Natural killer cell (primary cell): Measurements from ENCODE around the gene TTF2. TPM values are rescaled to one million over a fixed set of nuclear protein-coding genes. Genes with fewer than 3 reads are reported as not detected.

ENCODE experiments used
- ATAC-seq, 3 donors: fragments of 150-1000 bp in 2 of 3; fragments of 200-7000 bp in 1 of 3; cut with Tn5 transposase; 1 replicate in 1 of 3; 2 replicates in 2 of 3; pipeline ENCODE4 v1.10.0; 2021; ENCODE audit warnings: mild to moderate bottlenecking in 2 of 3, moderate library complexity in 2 of 3
- DNase-seq, 2 donors: peaks; one replicate each; pipeline versions ENCODE4 v3.0.0 to v3.0.0-alpha.2; 2013 to 2021; ENCODE audit warnings: mixed read lengths in 1 of 2
- H3K27ac ChIP-seq: one replicate; pipeline ENCODE4 v1.5.1; 2013; ENCODE audit warnings: mild to moderate bottlenecking, low read length
- H3K27me3 ChIP-seq: one replicate; pipeline ENCODE4 v1.6.1; 2013; ENCODE audit warnings: low read length; ENCODE audit not compliant: control insufficient read depth, insufficient read depth
- H3K36me3 ChIP-seq: one replicate; pipeline ENCODE4 v1.6.1; 2013; ENCODE audit warnings: low read length; ENCODE audit not compliant: control insufficient read depth, insufficient read depth
- H3K4me1 ChIP-seq: one replicate; pipeline ENCODE4 v1.6.1; 2013; ENCODE audit warnings: low read length; ENCODE audit not compliant: control insufficient read depth, insufficient read depth
- H3K4me3 ChIP-seq: one replicate; pipeline ENCODE4 v1.5.1; 2013; ENCODE audit warnings: low read length
- H3K9me3 ChIP-seq: one replicate; pipeline ENCODE4 v1.6.1; 2013; ENCODE audit warnings: low read length; ENCODE audit not compliant: control insufficient read depth, insufficient read depth
- H3K27ac Mint-ChIP-seq, 2 donors: one replicate each; pipeline ENCODE4 v1.8.0; 2022; ENCODE audit warnings: mild to moderate bottlenecking in 2 of 2, mixed read lengths in 2 of 2, moderate library complexity in 1 of 2
- H3K27me3 Mint-ChIP-seq, 2 donors: one replicate each; pipeline ENCODE4 v1.8.0; 2022; ENCODE audit warnings: low read depth in 2 of 2, mixed read lengths in 2 of 2
- H3K36me3 Mint-ChIP-seq: one replicate; pipeline ENCODE4 v1.8.0; 2022; ENCODE audit warnings: mixed read lengths
- H3K4me1 Mint-ChIP-seq, 2 donors: one replicate each; pipeline ENCODE4 v1.8.0; 2022; ENCODE audit warnings: mixed read lengths in 2 of 2
- H3K4me3 Mint-ChIP-seq: one replicate; pipeline ENCODE4 v1.8.0; 2022; ENCODE audit warnings: mild to moderate bottlenecking, moderate library complexity, mixed read lengths
- H3K9me3 Mint-ChIP-seq, 2 donors: one replicate each; pipeline ENCODE4 v1.8.0; 2022; ENCODE audit warnings: mixed read lengths in 2 of 2
- WGBS: methylation state at CpG from one replicate; pipeline ENCODE4 v1.1.7; 2013; ENCODE audit warnings: missing lambda C conversion rate; ENCODE audit not compliant: insufficient coverage; 5-methylcytosine and 5-hydroxymethylcytosine counted together
- intact Hi-C: fragments of 100-400 bp; cut with micrococcal nuclease; formaldehyde crosslinking; loops from one replicate; pipeline ENCODE4 v1.14.2; 2022
- total RNA-seq, 4 donors: library from RNA; stranded (reverse); fragments of 120-200 nt in 1 of 4; gene quantifications; one replicate each; pipeline versions ENCODE4 v1.2.3 to v1.2.4, GENCODE V29; 2013 to 2022
- TF ChIP-seq, protein P1 (sequence below): fragments of 200-600 bp; IDR thresholded peaks from one replicate; pipeline ENCODE4 v1.8.0; 2022; ENCODE audit warnings: antibody characterized with exemption

Gene TTF2
- total RNA-seq, 3 donors from 2014 or later (not counting 1 experiment from before 2014, with no cell fraction given), result 17.9 to 24.7 (median 23.9) TPM

DNA sequence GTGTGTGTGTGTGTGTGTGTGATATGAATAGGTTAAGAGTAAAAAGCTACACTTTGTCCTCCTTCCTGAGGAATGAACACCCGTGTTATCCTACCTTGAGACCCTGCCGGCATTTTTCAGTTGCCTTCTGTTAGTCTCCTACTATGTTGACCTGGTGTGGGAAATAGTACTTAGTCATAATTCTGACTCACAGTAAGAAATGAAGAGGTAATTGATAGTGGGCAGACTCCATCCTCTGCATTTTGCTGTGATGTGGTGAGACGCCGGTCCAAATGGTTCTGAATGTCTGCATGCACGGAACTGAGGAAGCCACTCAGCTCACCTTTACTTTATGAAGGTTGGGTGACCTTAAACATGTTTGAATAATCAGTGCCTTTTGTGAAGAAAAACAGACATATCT, 45.9 kb upstream of the TTF2 start:
- H3K4me3 ChIP-seq, result no peak overlapping the region
- H3K4me1 ChIP-seq, result peaks cover under 1% of the 10 kb centered on the region
- H3K9me3 ChIP-seq, result no peaks in the 10 kb centered on the region
- 88% methylated on average over 5 of the region's 5 CpGs for WGBS
- H3K36me3 ChIP-seq, result no peaks in the 10 kb centered on the region
- no peak overlapping the region for H3K27ac Mint-ChIP-seq
- DNase-seq (no peak), ATAC-seq (no peak)
- H3K36me3 Mint-ChIP-seq, result no peaks in the 10 kb centered on the region
- no peaks in the 10 kb centered on the region for H3K27me3 Mint-ChIP-seq
- intact Hi-C loops, result no loop called here
- peaks cover 0 to 7% of the 10 kb centered on the region in 2 donors for H3K4me1 Mint-ChIP-seq
- no peaks in the 10 kb centered on the region for H3K9me3 Mint-ChIP-seq
- no peak overlapping the region for H3K4me3 Mint-ChIP-seq
- TF ChIP-seq, protein P1, sequence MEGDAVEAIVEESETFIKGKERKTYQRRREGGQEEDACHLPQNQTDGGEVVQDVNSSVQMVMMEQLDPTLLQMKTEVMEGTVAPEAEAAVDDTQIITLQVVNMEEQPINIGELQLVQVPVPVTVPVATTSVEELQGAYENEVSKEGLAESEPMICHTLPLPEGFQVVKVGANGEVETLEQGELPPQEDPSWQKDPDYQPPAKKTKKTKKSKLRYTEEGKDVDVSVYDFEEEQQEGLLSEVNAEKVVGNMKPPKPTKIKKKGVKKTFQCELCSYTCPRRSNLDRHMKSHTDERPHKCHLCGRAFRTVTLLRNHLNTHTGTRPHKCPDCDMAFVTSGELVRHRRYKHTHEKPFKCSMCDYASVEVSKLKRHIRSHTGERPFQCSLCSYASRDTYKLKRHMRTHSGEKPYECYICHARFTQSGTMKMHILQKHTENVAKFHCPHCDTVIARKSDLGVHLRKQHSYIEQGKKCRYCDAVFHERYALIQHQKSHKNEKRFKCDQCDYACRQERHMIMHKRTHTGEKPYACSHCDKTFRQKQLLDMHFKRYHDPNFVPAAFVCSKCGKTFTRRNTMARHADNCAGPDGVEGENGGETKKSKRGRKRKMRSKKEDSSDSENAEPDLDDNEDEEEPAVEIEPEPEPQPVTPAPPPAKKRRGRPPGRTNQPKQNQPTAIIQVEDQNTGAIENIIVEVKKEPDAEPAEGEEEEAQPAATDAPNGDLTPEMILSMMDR, result no peak
- no peaks in the 10 kb centered on the region for H3K27me3 ChIP-seq
- no peak overlapping the region for H3K27ac ChIP-seq

DNA sequence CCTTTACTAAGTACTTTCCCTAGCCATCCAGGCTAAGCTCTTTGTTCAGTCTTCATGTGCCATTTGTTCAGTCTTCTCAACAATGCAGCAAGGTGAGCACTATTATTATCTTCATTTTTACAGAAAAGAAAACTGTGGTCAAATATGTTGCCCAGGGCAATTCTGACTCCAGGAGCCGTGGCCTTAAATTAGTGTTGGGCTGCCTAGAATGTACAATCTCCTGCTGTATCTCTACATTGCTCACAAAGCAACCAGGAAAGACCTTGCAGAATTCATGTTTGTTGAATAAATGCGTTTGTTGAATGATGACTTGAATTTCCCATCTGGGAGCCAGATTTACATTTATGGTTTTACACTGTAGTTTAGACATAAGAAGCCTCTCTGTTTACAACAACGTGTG, 44.4 kb upstream of the TTF2 start:
- Histone ChIP-seq H3K27me3 (no peaks in the 10 kb centered on the region), H3K36me3 (no peaks in the 10 kb centered on the region), H3K4me1 (no peaks in the 10 kb centered on the region), H3K9me3 (no peaks in the 10 kb centered on the region), H3K4me3 (no peak overlapping the region), H3K27ac (no peak overlapping the region)
- Mint-ChIP-seq H3K4me3 (no peak overlapping the region), H3K27me3 (no peaks in the 10 kb centered on the region), H3K27ac (no peak overlapping the region), H3K4me1 (no peaks in the 10 kb centered on the region), H3K36me3 (no peaks in the 10 kb centered on the region), H3K9me3 (no peaks in the 10 kb centered on the region)
- intact Hi-C loops, result no loop called here
- WGBS, result 89% methylated on average over 2 of the region's 3 CpGs
- ATAC-seq, result no peak
- DNase-seq, result no peak
- TF ChIP-seq, protein P1, result no peak

DNA sequence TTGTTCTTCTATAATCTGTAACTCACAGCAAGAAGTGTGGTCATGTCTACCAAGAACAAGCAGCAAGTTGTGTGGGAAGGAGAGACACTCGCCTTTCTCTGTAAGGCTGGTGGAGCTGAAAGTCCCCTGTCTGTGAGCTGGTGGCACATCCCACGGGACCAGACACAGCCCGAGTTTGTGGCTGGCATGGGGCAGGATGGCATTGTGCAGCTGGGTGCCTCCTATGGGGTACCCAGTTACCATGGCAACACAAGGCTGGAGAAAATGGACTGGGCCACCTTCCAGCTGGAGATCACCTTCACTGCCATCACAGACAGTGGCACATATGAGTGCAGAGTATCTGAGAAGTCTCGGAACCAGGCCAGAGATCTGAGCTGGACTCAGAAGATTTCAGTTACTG, 43.1 kb upstream of the TTF2 start:
- H3K4me1 Mint-ChIP-seq, result no peaks in the 10 kb centered on the region
- no peak overlapping the region for H3K27ac Mint-ChIP-seq
- H3K36me3 ChIP-seq, result no peaks in the 10 kb centered on the region
- WGBS, result 77% methylated on average over 4 of the region's 4 CpGs
- H3K27me3 ChIP-seq, result no peaks in the 10 kb centered on the region
- H3K4me3 ChIP-seq, result no peak overlapping the region
- no peak overlapping the region for H3K4me3 Mint-ChIP-seq
- no peaks in the 10 kb centered on the region for H3K9me3 Mint-ChIP-seq
- ATAC-seq, result no peak
- TF ChIP-seq, protein P1, result no peak
- peaks cover 0 to 6% of the 10 kb centered on the region in 2 donors for H3K27me3 Mint-ChIP-seq
- no peaks in the 10 kb centered on the region for H3K4me1 ChIP-seq
- H3K9me3 ChIP-seq, result no peaks in the 10 kb centered on the region
- no peak overlapping the region for H3K27ac ChIP-seq
- no peak for DNase-seq
- intact Hi-C loops, result no loop called here
- H3K36me3 Mint-ChIP-seq, result no peaks in the 10 kb centered on the region

DNA sequence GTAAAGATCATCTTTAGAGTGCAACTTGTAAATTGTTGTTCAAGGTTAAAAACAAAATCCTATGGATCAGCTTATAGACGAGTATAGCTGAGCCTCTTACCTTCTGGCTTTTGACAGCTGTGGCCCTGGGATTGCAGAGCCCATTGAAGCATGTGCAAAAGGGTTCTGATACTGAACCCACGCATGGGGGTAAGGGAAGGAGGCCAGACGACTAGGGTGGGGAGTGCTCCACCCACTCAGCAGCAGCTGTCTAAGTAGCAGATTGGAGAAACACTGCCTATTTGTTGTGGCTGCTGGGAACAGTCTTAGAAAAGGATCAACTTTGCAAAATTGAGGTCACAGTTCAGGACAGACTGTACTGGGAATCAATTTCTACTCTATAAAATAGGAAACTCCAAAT, 42.5 kb upstream of the TTF2 start:
- ATAC-seq, result no peak
- no peaks in the 10 kb centered on the region for H3K4me1 ChIP-seq
- H3K4me1 Mint-ChIP-seq, result no peaks in the 10 kb centered on the region
- no peak overlapping the region for H3K27ac Mint-ChIP-seq
- no peak overlapping the region for H3K27ac ChIP-seq
- H3K4me3 ChIP-seq, result no peak overlapping the region
- H3K36me3 Mint-ChIP-seq, result no peaks in the 10 kb centered on the region
- no peaks in the 10 kb centered on the region for H3K9me3 Mint-ChIP-seq
- no peaks in the 10 kb centered on the region for H3K9me3 ChIP-seq
- H3K27me3 ChIP-seq, result no peaks in the 10 kb centered on the region
- intact Hi-C loops, result no loop called here
- no peaks in the 10 kb centered on the region for H3K36me3 ChIP-seq
- DNase-seq, result no peak
- TF ChIP-seq, protein P1, result no peak
- 54% methylated on average over 3 of the region's 3 CpGs for WGBS
- H3K4me3 Mint-ChIP-seq, result no peak overlapping the region
- peaks cover 0 to 9% of the 10 kb centered on the region in 2 donors for H3K27me3 Mint-ChIP-seq
